NB4 (cell line): Measurements from ENCODE around the gene COG6.

Experiments used
- POLR2A ChIP-seq: IDR thresholded peaks from 2 replicates; pipeline ENCODE4 v1.6.1; 2011; ENCODE audit warnings: mild to moderate bottlenecking; ENCODE audit not compliant: insufficient read length; ENCODE audit errors: extremely low read depth
- TF ChIP-seq, protein P1 (sequence below): IDR thresholded peaks from one replicate; pipeline ENCODE4 v1.5.1; 2012; ENCODE audit warnings: low read depth, low read length

DNA sequence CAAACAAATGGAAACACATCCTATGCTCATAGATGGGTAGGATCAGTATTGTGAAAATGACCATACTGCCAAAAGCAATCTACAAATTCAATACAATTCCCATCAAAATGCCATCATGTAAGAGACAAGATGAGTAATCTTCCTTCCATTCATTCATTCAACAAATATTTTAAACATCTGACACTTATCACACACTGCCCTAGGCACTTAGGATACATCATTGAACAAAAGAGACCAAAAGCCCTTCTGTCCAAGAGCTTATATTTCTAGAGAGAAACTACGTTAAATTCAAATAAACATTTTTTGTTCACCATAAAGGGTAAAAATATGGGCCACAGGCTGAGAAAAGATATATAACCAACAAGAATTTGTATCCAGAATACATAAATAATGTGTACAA is 32.0 kb upstream of the COG6 start:
- TF ChIP-seq, protein P1, sequence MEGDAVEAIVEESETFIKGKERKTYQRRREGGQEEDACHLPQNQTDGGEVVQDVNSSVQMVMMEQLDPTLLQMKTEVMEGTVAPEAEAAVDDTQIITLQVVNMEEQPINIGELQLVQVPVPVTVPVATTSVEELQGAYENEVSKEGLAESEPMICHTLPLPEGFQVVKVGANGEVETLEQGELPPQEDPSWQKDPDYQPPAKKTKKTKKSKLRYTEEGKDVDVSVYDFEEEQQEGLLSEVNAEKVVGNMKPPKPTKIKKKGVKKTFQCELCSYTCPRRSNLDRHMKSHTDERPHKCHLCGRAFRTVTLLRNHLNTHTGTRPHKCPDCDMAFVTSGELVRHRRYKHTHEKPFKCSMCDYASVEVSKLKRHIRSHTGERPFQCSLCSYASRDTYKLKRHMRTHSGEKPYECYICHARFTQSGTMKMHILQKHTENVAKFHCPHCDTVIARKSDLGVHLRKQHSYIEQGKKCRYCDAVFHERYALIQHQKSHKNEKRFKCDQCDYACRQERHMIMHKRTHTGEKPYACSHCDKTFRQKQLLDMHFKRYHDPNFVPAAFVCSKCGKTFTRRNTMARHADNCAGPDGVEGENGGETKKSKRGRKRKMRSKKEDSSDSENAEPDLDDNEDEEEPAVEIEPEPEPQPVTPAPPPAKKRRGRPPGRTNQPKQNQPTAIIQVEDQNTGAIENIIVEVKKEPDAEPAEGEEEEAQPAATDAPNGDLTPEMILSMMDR, result no peak
- no peak for TF ChIP-seq POLR2A
